Cardiac muscle cell (in vitro differentiated cells and primary cell): ENCODE measurements around the gene ATG14. TPM values are rescaled to one million over a fixed set of nuclear protein-coding genes. Genes with fewer than 3 reads are reported as not detected.
A peak's percentile ranks its signal among the peaks of the same experiment; 100 is the strongest.

Source experiments
- DNase-seq, 2 donors: peaks; one replicate each; pipeline versions ENCODE4 v3.0.0 to v3.0.0-alpha.2; 2010 to 2017; ENCODE audit warnings: low read depth in 1 of 2, low spot score in 1 of 2
- H3K27ac ChIP-seq: fragments of 200-600 bp; sonication (generic); 2 replicates; pipeline ENCODE4 v1.5.1; 2016
- H3K27me3 ChIP-seq: fragments of 200-600 bp; sonication (generic); 2 replicates; pipeline ENCODE4 v1.6.0; 2016; ENCODE audit warnings: control low read depth
- H3K36me3 ChIP-seq: fragments of 200-600 bp; sonication (generic); 2 replicates; pipeline ENCODE4 v1.5.1; 2016; ENCODE audit warnings: control low read depth
- H3K4me1 ChIP-seq: fragments of 200-600 bp; sonication (generic); 2 replicates; pipeline ENCODE4 v1.8.1; 2017; ENCODE audit warnings: low read depth, mild to moderate bottlenecking, mixed run types
- H3K4me3 ChIP-seq: fragments of 200-600 bp; sonication (generic); 2 replicates; pipeline ENCODE4 v1.5.1; 2016; ENCODE audit warnings: mild to moderate bottlenecking
- H3K9me3 ChIP-seq: fragments of 200-600 bp; sonication (generic); 2 replicates; pipeline ENCODE4 v1.5.1; 2017; ENCODE audit warnings: low read depth, mild to moderate bottlenecking, control low read depth
- CTCF ChIP-seq: IDR thresholded peaks from 2 replicates; pipeline ENCODE4 v1.5.1; 2012; ENCODE audit warnings: low read depth, mild to moderate bottlenecking, low read length
- polyA plus RNA-seq: library from polyadenylated mRNA; unstranded; fragments of >200 nt; fragmentation: Nextera tagmentation; extraction: Ambion mirVana; gene quantifications from 2 replicates; pipeline ENCODE4 v1.2.1, GENCODE V29; 2016
- total RNA-seq: library from RNA; depleted of rRNA; stranded (reverse); fragments of >200 nt; gene quantifications from 2 replicates; pipeline ENCODE4 v1.2.3, GENCODE V29; 2016

Gene ATG14
- total and polyA plus RNA-seq, 2 experiments from 2014 or later, result 2.5 to 11.7 TPM

- H3K9me3 ChIP-seq, result no peaks in the 10 kb centered on the region
- H3K27me3 ChIP-seq, result no peaks in the 10 kb centered on the region
- DNase-seq, result no peak
- peaks cover 26% of the 10 kb centered on the region for H3K36me3 ChIP-seq
- no peak overlapping the region for H3K4me3 ChIP-seq
- H3K4me1 ChIP-seq, result peaks cover 5% of the 10 kb centered on the region
- no peak for TF ChIP-seq CTCF
- H3K27ac ChIP-seq, result no peak overlapping the region
Measured at GRCh38 chr14:55381561-55381960, 30.1 kb downstream of the ATG14 start.

DNA sequence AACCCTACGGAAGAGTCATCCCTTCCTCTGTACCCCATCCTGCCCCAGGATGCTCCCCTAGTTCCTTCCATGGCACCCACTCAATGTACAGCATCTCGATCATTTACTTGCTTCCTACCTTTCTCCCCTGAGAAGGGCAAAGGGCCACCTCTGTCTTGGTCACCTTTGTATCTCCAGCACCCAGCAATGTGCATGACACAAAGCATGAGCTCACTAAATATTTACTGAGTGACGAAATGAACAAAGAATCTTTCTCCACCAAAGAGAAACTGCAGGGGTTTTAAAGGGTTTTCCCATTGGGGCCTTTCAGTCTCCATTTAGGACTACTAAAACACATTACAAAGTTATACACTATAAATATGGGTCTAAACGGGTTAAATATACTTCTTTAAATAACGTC lies 30.6 kb downstream of the ATG14 start:
- TF ChIP-seq CTCF, result no peak
- Histone ChIP-seq H3K27me3 (no peaks in the 10 kb centered on the region), H3K4me3 (no peak overlapping the region), H3K27ac (no peak overlapping the region), H3K9me3 (no peaks in the 10 kb centered on the region), H3K4me1 (peaks cover 5% of the 10 kb centered on the region), H3K36me3 (peaks cover 28% of the 10 kb centered on the region)
- no peak for DNase-seq

- Histone ChIP-seq H3K4me1 (no peaks in the 10 kb centered on the region), H3K27ac (no peak overlapping the region), H3K27me3 (no peaks in the 10 kb centered on the region), H3K4me3 (no peak overlapping the region), H3K9me3 (no peaks in the 10 kb centered on the region), H3K36me3 (peaks cover 28% of the 10 kb centered on the region)
- TF ChIP-seq CTCF, result no peak
- DNase-seq, result no peak
Measured at GRCh38 chr14:55377236-55377635, 34.4 kb downstream of the ATG14 start.

GRCh38 chr14:55374771-55375170 lies 36.9 kb downstream of the ATG14 start:
- no peak overlapping the region for H3K4me3 ChIP-seq
- no peaks in the 10 kb centered on the region for H3K27me3 ChIP-seq
- peaks cover 13% of the 10 kb centered on the region for H3K36me3 ChIP-seq
- no peak for TF ChIP-seq CTCF
- H3K27ac ChIP-seq, result no peak overlapping the region
- no peak for DNase-seq
- H3K4me1 ChIP-seq, result no peaks in the 10 kb centered on the region
- no peaks in the 10 kb centered on the region for H3K9me3 ChIP-seq

DNA sequence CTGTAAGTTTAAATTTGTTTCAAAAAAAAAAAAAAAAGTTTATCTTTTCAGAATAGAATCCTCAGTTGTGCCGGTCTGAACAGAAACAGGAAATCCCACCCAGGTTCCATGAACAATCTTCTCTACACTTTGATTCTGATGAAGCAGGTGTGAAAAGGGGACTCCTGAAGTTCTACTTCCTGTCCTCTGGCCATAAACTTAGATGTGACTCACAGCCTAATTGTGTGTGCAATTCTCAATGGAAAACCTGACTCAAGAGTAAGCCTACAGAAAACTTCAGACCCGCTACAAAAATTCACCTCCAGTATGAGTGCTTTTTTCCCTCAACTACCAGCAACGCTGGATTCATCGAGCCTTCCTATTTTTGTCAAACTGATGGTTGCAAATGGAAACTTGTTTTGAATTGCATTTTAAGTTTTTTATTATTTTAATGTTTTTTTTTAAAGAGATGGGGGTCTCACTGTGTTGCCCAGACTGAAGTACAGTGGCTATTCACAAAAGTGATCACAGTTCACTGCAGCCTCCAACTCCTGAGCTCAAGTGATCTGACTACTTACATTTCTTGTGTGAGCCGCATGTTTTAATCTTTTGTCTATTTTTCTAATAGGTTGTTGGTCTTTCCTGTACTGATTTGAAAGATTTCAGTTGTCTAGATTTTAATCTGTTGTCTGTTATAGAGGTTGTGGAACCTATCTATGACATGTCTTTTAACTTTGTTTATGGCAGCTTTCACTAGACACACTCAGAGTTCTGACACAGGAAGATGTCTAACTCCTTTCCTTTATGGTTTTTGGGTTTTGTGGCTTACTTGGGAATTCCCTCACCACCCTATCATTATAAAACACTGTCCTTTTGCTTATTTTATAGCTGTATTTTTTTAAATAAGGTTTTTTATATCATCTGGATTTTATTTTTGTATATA lies 37.6 kb downstream of the ATG14 start:
- no peak for TF ChIP-seq CTCF
- peak in 1 of 2 donors; percentile 22 for DNase-seq
- Histone ChIP-seq H3K27ac (no peak overlapping the region), H3K9me3 (no peaks in the 10 kb centered on the region), H3K4me1 (no peaks in the 10 kb centered on the region), H3K4me3 (no peak overlapping the region), H3K27me3 (no peaks in the 10 kb centered on the region), H3K36me3 (peaks cover 13% of the 10 kb centered on the region)
